ENCODE results near the gene HLA-DOA.

Gene HLA-DOA

DNA sequence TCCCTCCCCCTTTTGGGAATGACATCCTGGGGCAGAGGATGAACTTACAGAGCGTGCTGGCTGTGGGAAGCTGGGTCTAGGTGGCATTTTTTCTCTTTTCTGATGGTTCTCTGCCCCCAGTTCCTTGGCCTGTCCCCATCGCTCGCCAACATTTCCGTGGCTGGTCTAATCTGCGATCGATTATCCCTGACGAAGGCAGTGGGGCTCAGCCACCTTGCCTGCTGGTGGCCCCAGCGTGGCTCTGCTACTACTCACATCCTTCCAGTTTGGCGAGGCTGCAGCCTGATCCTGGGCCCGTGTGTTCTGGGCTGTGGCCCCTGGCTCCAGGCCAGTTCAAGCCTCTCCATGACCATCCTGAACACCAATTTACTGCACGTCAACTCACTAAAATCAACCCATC, 6.4 kb upstream of the HLA-DOA start:
- DNase-seq = no peak

GRCh38 chr6:33014841-33015634, 5.6 kb upstream of the HLA-DOA start:
- DNase-seq = peak; percentile 74

- DNase-seq = no peak
Measured at GRCh38 chr6:33013608-33014007, 4.2 kb upstream of the HLA-DOA start.

GRCh38 chr6:33010356-33010755, 965 bp upstream of the HLA-DOA start:
- DNase-seq = no peak

- no peak for DNase-seq
Measured at GRCh38 chr6:33007831-33008400, 1.5 kb downstream of the HLA-DOA start.

DNA sequence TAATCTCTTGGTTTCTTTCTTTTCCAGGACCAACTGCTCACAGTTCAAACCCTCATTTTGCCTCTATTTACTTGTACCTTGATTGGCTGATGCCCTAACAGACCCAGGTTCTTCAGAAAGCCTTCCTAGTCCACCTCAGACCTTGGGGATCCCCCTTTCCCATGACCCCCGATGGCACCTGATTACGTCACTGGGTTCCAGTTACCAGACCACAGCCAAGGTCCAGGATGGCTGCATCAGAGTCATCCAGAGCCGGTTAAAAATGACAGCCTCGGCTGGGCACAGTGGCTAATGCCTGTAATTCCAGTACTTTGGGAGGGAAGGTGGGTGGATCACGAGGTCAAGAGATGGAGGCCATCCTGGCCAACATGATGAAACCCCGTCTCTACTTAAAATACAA, 4.5 kb downstream of the HLA-DOA start:
- DNase-seq = no peak

- DNase-seq = no peak
Measured at GRCh38 chr6:33001685-33002084, 7.7 kb downstream of the HLA-DOA start.

DNA sequence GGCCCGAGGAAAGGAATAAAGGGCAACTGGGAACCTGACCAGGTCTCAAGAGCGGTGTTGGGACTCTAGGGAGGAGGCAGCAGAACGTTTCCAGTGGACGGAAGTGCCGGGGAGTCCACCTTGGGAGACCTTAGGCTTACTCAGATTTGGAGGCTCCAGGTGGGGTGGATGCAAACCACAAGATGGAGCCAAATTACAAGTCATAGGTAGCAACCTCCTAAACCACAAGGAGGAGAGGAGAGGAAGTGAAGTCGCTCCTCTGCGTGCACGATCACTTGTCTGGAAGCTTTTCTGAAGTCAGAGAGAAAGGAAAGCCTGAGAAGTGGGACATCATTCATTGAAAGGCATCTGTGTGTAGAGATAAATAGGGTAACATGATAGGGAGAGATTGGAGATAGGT, 9.3 kb downstream of the HLA-DOA start:
- peak; percentile 70 for DNase-seq

- DNase-seq = no peak
Measured at GRCh38 chr6:32995448-32995847, 13.9 kb downstream of the HLA-DOA start.

DNA sequence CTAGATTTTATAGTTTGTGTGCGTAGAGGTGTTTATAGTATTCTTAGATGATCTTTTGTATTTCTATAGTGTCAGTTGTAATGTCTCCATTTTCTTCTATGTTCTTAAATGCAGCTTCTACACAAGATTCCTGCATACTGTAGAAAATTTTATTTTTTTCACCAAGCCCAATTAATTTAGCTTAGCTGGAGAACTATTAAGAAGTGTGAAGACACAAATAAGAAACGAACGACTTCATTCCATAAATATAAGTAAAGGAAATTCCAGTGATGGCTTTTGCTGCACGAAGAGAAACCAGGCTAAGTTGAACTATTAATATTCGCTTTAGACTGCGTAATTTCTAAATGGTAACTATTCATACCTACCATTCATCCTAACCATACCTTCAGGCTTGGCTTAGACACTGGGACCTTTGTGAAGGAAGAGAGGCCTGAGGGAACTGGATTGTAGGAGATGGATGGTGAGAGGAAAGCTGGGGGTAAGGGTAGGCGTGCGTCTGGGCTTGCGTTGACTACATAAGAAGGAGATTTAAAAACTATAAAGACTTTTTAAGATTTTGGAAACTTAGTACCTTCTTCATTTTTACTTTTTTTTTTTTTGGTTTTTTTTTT, 15.9 kb downstream of the HLA-DOA start:
- DNase-seq = no peak

DNA sequence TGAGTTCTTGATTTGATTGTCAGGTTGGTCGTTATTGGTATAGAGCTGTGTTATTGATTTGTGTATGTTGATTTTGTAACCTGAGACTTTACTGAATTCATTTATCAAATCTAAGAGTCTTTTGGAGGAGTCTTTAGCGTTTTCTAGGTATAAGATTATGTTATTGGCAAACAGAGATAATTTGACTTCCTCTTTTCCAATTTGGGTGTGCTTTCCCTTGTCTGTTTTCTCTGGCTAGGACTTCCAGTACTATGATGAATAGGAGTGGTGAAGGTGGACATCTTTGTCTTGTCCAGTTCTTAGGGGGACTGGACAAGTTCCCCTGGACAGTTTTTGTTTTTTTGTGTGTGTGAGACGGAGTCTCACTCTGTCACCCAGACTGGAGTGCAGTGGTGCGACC, 17.4 kb downstream of the HLA-DOA start:
- DNase-seq = no peak

DNA sequence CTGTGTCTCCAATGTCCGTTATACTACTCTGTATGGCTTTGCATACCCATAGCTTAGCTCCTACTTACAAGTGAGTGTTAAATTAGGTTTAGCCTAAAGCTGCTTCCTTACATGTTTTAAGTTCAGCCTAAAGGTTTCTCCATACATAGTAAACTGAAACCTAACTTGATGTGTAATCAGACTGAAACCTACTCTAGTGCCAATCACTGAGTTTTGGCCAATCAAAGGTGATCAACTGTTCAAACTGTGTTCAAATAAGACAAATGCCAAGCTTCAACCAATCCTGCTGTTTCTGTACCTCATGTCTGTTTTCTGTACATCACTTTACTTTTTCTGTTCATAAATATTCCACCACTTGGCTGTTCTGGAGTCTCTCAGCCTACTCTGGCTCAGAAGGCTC, 20.0 kb downstream of the HLA-DOA start:
- DNase-seq = no peak

- DNase-seq = peak; percentile 89
Measured at GRCh38 chr6:32984622-32985389, 24.6 kb downstream of the HLA-DOA start.

GRCh38 chr6:32983964-32984621, 25.3 kb downstream of the HLA-DOA start:
- DNase-seq = no peak

DNA sequence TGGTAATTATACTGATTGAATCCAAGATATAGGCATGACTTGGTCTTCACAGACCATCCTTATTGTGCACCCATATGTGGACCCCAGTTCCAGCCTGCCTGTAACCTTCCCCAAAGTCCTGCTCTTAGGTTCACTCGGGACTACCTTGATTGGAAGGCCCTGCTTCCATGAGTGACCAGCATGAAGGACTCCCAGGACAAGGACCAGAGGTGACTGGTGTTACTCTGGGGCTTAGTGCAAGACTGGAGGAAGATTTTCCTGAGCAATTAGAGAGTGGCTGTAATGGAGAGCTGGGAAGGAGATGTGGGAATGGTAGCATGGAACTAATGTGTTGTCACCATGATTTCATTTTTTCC, 25.9 kb downstream of the HLA-DOA start:
- no peak for DNase-seq

- no peak for DNase-seq
Measured at GRCh38 chr6:32982702-32983492, 26.5 kb downstream of the HLA-DOA start.

GRCh38 chr6:32982084-32982701, 27.2 kb downstream of the HLA-DOA start:
- no peak for DNase-seq

- no peak for DNase-seq
Measured at GRCh38 chr6:32980488-32981038, 28.8 kb downstream of the HLA-DOA start.

DNA sequence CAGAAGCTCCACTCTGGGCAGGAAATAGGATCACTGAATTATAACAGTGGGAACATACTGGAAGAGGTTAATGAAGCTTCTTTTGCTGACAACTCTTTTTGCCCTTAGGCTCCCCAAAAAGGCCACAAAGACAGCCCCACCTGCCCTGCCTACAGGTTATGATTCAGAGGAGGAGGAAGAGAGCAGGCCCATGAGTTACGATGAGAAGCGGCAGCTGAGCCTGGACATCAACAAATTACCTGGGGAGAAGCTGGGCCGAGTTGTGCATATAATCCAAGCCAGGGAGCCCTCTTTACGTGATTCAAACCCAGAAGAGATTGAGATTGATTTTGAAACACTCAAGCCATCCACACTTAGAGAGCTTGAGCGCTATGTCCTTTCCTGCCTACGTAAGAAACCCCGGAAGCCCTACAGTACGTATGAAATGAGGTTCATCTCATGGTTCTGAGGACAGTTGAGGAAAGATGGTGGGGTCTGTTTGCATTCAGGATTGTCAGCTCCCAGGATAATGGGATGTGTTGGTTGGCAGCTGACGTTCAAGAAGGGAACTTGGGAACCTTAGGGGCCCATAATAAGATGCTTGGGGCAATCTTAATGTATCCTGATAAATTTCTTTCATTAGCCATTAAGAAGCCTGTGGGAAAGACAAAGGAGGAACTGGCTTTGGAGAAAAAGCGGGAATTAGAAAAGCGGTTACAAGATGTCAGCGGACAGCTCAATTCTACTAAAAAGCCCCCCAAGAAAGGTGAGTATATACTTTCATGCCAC, 29.5 kb downstream of the HLA-DOA start:
- DNase-seq = no peak

DNA sequence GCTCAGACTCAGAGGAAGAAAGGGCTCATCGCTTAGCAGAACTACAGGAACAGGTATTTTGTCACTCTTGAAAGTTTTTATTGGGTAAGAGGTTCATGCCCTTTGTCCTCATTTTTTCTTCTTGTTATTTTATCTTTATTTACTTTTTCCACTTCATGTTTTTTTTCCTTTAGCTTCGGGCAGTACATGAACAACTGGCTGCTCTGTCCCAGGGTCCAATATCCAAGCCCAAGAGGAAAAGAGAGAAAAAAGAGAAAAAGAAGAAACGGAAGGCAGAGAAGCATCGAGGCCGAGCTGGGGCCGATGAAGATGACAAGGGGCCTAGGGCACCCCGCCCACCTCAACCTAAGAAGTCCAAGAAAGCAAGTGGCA, 31.5 kb downstream of the HLA-DOA start:
- no peak for DNase-seq

Measured in islet precursor cell (in vitro differentiated cells).